T-helper 1 cell treated with Interleukin-12 subunit alpha and Interleukin-12 subunit beta and Interleukin-4 antibody, amounts not matched to agents 30 ng/mL and 1 ng/mL, for 36 hours (primary cell): ENCODE results near the gene RAD18. TPM values are rescaled to one million over a fixed set of nuclear protein-coding genes. Genes with fewer than 3 reads are reported as not detected.

Experiments
- intact Hi-C: fragments of 100-400 bp; cut with micrococcal nuclease; formaldehyde crosslinking; loops from one replicate; pipeline ENCODE4 v1.15.1; 2024
- total RNA-seq: library from RNA; stranded (reverse); gene quantifications from 2 replicates; pipeline ENCODE4 v1.2.3, GENCODE V29; 2022

RAD18 gene
- total RNA-seq, 1 donor from 2014 or later = 33.1 TPM

GRCh38 chr3:8867646-8868045 lies 95.6 kb downstream of the RAD18 start:
- intact Hi-C loops = no loop called here

GRCh38 chr3:8865697-8866096 lies 97.6 kb downstream of the RAD18 start:
- intact Hi-C loops = no loop called here

- intact Hi-C loops = no loop called here
Measured at GRCh38 chr3:8864402-8865350, 98.6 kb downstream of the RAD18 start.

GRCh38 chr3:8863891-8864290 lies 99.4 kb downstream of the RAD18 start:
- intact Hi-C loops = no loop called here

- intact Hi-C loops = no loop called here
Measured at GRCh38 chr3:8857720-8858367, 105.4 kb downstream of the RAD18 start.

- intact Hi-C loops = no loop called here
Measured at GRCh38 chr3:8856721-8857120, 106.6 kb downstream of the RAD18 start.

GRCh38 chr3:8856071-8856470 lies 107.2 kb downstream of the RAD18 start:
- intact Hi-C loops = no loop called here

GRCh38 chr3:8854656-8855055 lies 108.6 kb downstream of the RAD18 start:
- intact Hi-C loops = no loop called here

GRCh38 chr3:8853081-8853480 lies 110.2 kb downstream of the RAD18 start:
- intact Hi-C loops = no loop called here

- intact Hi-C loops = no loop called here
Measured at GRCh38 chr3:8852511-8852910, 110.8 kb downstream of the RAD18 start.

GRCh38 chr3:8851703-8852102 lies 111.6 kb downstream of the RAD18 start:
- intact Hi-C loops = no loop called here

GRCh38 chr3:8848696-8849131 lies 114.6 kb downstream of the RAD18 start:
- intact Hi-C loops = no loop called here

- intact Hi-C loops = no loop called here
Measured at GRCh38 chr3:8847317-8847716, 116.0 kb downstream of the RAD18 start.

- intact Hi-C loops = no loop called here
Measured at GRCh38 chr3:8846176-8846575, 117.1 kb downstream of the RAD18 start.

GRCh38 chr3:8845641-8846040 lies 117.6 kb downstream of the RAD18 start:
- intact Hi-C loops = no loop called here

GRCh38 chr3:8843347-8843746 lies 119.9 kb downstream of the RAD18 start:
- intact Hi-C loops = no loop called here

GRCh38 chr3:8842293-8842692 lies 121.0 kb downstream of the RAD18 start:
- intact Hi-C loops = no loop called here

GRCh38 chr3:8841472-8841871 lies 121.8 kb downstream of the RAD18 start:
- intact Hi-C loops = no loop called here

GRCh38 chr3:8840556-8840955 lies 122.7 kb downstream of the RAD18 start:
- intact Hi-C loops = no loop called here

- intact Hi-C loops = no loop called here
Measured at GRCh38 chr3:8839607-8840325, 123.5 kb downstream of the RAD18 start.

GRCh38 chr3:8838765-8839423 lies 124.4 kb downstream of the RAD18 start:
- intact Hi-C loops = no loop called here
